Cardiac fibroblast (primary cell): Measurements from ENCODE around the gene ZMAT5.

Source experiments
- DNase-seq, 2 donors: peaks; one replicate each; pipeline versions ENCODE4 v3.0.0 to v3.0.0-alpha.2; 2010; ENCODE audit warnings: low read depth in 2 of 2
- H3K4me3 ChIP-seq, 2 donors: replicated peaks in 1 of 2; 1 replicate in 1 of 2; 2 replicates in 1 of 2; pipeline ENCODE4 v1.5.1; 2011; ENCODE audit warnings: low read depth in 2 of 2, low read length in 2 of 2, mild to moderate bottlenecking in 2 of 2, moderate library complexity in 1 of 2
- TF ChIP-seq, protein P1 (sequence below): IDR thresholded peaks from one replicate; pipeline ENCODE4 v1.5.1; 2011; ENCODE audit warnings: low read depth, mild to moderate bottlenecking, low read length, inconsistent platforms

The ZMAT5 gene

DNA sequence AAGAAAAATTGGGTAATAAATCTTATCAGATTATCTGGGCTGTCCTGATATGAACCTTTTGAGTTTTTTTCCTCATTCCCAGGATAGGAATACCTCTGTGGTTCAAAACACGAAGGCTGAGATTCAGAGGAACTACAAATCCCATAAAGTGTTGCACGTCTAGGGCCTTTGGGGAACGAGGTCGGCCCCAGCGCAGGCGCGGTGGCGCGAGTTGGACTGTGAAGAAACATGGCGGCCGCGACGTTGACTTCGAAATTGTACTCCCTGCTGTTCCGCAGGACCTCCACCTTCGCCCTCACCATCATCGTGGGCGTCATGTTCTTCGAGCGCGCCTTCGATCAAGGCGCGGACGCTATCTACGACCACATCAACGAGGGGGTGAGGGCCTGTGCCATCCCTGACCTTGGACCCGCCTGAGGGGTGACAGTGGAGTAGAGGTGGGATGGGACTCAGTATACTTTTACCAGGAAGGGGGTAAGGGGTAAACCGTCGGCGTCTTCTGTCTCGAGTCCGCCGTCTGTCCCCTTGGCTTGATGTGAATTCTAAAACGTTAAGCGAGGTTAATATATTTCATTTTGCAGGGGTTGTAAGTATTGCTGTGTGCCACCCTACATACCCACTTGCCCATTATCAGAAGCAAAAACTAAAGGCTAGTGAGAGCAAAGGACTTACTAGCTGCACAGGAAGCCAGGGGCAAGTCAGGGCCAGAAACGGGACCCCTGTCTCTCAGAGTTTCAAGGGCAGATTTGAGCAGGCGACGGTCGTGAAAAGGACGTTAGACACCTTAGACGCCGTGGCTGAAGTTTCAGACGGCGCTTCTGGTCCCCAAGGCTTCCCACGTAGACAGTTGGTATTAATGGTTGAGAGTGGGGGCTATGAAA, 604 bp upstream of the ZMAT5 start, which contains the start of gene UQCR10:
TSS of gene UQCR10 (plus strand) at position 199 of the 881 bp plus-strand sequence. CDS start at position 229, 30 bp downstream.
- TF ChIP-seq, protein P1, sequence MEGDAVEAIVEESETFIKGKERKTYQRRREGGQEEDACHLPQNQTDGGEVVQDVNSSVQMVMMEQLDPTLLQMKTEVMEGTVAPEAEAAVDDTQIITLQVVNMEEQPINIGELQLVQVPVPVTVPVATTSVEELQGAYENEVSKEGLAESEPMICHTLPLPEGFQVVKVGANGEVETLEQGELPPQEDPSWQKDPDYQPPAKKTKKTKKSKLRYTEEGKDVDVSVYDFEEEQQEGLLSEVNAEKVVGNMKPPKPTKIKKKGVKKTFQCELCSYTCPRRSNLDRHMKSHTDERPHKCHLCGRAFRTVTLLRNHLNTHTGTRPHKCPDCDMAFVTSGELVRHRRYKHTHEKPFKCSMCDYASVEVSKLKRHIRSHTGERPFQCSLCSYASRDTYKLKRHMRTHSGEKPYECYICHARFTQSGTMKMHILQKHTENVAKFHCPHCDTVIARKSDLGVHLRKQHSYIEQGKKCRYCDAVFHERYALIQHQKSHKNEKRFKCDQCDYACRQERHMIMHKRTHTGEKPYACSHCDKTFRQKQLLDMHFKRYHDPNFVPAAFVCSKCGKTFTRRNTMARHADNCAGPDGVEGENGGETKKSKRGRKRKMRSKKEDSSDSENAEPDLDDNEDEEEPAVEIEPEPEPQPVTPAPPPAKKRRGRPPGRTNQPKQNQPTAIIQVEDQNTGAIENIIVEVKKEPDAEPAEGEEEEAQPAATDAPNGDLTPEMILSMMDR = no peak
- DNase-seq = peak; percentile 94
- H3K4me3 ChIP-seq = peak within 1 kb of the TSS; percentile 98

DNA sequence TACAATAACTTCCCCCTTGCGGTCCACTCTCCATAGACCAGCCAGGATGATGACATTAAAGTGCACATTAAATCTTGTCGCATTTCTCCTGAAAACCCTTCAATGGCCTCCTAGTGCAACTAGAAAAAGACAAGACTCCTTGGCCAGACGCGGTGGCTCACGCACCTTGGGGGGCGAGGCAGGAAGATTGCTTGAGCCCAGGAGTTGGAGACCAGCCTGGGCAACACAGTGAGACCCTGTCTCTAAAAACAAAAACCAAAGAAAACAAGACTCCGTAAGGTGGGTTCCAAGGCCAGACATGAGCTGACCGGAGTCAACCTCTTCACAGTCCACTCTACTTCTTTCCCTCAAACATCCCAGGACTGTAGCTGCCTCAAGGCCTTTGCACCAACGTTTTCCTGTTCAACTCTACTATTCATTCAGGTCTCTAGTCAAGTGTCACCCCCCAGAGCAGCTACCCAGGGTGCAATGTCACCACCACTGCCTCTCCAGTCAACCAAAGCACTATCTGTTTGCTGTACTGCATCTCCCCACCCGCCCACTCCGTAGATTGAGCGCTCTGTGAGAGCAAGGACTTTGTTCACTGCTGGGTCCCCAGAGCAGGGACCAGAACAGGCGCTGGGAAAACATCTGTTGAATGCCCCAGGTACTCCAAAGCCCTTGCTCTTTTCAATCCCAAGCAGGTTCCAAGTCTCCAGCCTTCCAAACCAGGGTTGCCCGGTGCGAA, 739 bp downstream of the ZMAT5 start:
- TF ChIP-seq, protein P1 = no peak
- no peak for DNase-seq
- H3K4me3 ChIP-seq = peak overlapping the region; percentile 71 to 98

DNA sequence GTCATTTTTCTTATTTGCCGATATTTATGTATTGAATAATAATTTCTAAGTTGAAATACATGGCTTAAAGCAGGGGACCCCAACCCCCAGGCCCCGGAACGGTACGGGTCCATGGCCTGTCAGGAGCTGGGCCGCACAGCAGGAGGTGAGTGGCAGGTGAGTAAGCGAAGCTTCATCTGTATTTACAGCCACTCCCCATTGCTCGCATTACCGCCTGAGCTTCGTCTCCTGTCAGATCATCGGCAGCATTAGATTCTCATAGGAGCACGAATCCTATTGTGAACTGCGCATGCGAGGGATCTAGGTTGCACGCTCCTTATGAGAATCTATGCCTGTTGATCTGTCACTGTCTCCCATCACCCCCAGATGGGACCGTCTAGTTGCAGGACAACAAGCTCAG, 4.5 kb downstream of the ZMAT5 start:
- DNase-seq = no peak
- TF ChIP-seq, protein P1 = no peak

DNA sequence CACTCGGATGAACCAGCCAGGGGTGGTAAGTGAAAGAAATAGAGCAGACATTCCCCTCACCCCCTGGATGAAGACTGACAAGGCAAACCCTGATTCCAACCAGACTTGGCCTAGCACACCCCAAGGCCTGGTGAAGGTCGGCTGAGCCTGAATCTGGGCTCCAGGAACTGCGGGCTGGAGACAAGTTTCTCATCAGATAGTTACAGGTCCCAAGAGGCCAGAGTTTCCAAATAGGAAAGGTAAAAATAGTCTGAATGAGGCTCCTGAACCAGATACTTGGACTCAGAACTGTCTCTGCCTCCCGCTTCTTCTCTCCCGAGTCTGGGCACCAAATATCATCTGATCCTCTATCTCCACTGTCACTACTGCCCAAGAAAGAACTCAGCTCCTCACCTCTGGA, 7.8 kb downstream of the ZMAT5 start:
- DNase-seq = no peak
- TF ChIP-seq, protein P1 = no peak
- H3K4me3 ChIP-seq = no peak overlapping the region

More for the DNA sequence above, 4.5 kb downstream of the ZMAT5 start:
- H3K4me3 ChIP-seq = no peak overlapping the region

DNA sequence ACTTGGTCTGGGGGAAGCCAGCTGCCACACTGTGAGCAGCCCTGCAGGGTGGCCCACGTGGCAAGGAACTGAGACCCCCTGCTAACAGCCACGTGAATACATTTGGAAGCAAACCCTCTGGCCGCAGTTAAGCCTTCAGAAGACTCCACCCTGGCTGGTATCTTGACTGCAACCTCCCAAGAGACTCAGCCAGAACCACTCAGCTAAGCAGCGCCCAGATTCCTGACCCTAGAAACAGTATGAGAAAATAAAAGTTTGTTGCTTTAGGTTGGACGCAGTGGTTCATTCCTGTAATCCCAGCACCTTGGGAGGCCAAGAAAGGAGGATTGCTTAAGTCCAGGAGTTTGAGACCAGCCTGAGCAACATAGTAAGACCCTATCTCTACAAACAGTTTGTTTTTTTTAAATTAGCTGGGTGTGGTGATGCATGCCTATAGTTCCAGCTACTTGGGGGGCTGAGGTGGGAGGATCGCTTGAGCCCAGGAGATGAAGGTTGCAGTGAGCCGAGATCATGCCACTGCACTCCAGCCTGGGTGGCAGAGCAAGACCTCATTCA, 8.7 kb downstream of the ZMAT5 start:
- DNase-seq = peak; percentile 33 to 45
- H3K4me3 ChIP-seq = no peak overlapping the region
- TF ChIP-seq, protein P1 = no peak

DNA sequence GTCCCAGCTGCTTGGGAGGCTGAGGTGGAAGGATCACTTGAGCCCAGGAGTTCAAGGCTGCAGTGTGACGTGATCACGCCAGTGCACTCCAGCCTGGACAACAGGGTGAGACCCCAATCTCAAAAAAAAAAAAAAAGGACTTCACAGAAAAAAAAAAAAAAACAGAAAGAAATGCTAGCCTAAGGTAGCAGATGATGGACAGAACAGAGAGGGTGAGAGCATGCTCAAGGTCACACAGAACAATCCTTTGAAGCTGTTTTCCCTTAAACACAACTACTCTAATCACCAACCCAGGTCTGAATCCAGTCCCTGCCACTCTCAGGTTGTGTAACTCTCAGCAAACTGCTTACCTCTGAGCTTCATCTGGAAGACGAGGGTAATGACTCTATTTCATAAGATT, 9.7 kb downstream of the ZMAT5 start:
- TF ChIP-seq, protein P1 = no peak
- H3K4me3 ChIP-seq = no peak overlapping the region
- no peak for DNase-seq
